SH-SY5Y (cell line): Measurements from ENCODE around the gene STARD4.

ENCODE experiments used
- GATA2 ChIP-seq: IDR thresholded peaks from 2 replicates; pipeline ENCODE4 v1.6.1; 2011; ENCODE audit warnings: mild to moderate bottlenecking, low read depth, low read length
- GATA3 ChIP-seq: IDR thresholded peaks from 2 replicates; pipeline ENCODE4 v1.6.1; 2011; ENCODE audit warnings: low read depth, mild to moderate bottlenecking, low read length, moderate library complexity

The STARD4 gene

DNA sequence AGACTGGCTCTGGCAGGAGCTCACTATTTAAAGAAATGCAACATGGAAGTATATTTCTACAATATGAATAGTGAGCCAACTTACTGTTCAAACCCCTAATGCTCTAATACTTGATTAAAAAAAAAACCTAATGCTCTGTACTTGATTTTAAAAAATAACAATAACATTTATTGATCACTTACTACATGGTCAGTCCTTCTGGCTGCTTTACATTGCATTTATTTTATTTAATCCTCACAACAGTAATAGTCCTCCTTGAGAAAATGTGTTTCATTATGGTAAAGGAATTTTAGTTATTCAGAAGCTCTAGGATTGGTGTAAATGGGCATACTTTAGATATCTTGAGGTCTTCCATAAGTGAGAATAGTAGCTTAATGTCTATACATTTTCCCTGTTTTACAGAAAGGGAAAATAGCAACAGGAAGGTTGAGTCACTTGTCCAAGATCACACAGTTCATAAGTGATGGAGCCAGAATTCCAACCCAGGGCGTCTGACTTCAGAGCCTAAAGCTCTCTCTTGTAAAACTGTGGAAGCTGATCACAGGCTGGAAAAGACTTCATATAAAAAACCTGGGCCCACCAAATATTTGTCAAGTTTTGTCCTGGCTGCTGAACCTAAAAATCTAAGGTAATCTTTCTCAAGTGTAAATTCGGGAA lies 1.0 kb downstream of the STARD4 start:
- TF ChIP-seq GATA2 (no peak), GATA3 (no peak)

DNA sequence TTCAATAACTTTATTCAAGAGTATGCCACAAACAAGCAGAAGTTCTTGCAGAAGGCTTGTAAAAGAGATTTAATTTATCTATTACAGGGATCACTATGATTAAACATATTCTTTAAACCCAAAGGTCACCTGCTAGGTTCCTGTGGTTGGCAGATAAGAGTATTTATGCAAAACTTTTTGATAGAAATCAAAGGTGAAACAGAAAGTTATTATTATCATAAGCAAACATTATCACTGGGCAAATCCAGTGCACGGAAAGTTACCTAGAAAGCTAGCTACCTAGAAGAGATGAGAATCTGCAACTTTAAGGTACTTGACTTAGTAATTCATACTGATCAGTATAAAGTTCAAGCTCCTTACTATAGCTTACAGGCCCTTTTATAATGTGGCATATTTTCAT lies 3.2 kb downstream of the STARD4 start:
- TF ChIP-seq GATA3 = no peak
- TF ChIP-seq GATA2 = no peak

DNA sequence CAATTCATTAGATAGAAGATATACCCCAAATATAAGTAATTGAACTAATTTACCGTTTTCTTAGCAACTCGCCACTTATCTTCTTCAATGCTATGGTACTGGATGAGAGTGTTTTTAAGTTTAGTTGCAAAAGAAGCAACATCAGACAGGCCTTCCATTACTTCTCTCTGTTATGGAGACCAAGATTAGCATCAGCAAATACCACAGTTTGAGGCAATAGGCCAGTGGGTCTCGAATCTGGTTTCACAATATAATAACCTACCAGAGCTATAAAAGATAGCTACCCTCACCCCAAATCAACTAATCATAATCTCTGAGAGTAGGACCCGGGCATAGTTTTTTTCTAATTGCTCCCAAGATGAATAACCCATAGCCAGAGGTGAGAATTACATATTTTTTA lies 5.1 kb downstream of the STARD4 start:
- TF ChIP-seq GATA2 (no peak), GATA3 (no peak)

DNA sequence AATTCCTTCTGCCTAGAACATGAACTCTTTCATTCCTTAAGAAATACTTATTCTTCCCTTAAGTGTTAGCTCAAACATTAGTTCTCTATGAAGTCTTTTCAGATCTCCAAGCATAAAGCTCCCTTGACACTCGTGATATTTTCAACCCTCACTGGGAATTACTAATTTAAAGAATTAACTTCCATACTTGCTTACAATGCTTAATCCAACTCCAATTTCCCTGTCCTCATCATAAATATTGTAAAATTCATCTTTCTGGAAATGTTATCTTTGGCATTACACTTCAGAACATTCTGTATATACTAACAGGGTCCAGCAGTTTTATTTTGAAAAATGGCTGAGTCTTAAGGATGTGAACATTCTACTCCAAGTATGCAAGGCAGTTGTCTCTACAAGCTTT lies 7.2 kb downstream of the STARD4 start:
- TF ChIP-seq GATA2 (no peak), GATA3 (no peak)

DNA sequence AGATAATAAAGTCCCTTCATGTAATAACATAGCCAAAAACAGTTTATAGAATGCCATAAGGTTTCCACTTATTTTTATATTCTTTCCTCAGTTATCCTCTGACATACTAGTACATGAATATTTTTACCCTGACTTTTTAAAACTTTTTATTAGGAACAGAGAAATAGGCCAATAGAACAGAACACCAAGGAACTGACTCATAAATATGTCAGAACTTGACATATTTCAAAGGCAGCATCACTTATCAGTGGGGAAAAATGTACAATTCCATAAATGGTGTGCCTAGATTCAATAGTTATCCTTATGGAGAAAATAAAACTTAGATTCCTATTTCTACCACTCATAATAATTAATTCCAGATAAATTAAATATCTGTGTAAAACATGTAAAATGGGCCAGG lies 9.4 kb downstream of the STARD4 start:
- TF ChIP-seq GATA3 = no peak
- TF ChIP-seq GATA2 = no peak

DNA sequence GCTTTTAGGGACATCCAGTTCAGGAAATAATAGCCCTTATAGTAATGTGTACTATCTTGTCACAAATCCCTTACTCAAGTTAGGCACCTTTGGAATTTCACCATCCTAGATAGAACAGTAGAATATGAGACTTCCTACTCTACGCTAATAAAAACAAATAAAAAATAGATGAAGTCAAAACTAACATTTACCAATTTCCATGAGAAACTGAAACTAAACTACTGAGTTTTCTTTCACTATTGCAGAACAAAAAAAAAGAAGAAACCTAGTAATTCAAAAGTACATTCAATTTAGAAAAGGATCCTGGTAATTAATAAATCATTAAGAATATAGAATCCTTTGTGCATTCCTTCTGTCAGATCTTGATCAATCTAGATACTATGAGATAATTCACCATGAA lies 14.0 kb downstream of the STARD4 start:
- TF ChIP-seq GATA2 = no peak
- TF ChIP-seq GATA3 = no peak

DNA sequence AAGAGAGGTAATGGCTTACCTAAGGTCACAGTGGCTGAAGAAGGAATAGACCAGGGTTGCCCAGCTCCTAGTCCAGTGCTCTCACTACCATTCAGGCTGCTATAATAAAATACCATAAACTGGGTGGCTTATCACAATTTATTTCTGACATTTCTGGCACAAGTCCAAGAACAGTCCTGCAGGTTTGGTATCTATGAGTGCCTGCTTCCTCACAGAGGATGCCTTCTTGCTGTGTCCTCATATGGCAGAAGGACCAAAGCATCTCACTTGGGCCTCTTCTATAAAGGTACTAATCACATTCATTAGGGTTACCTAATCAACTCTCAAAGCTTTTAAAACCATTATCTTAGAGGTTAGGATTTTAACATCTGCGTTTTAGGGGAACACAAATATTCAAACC lies 17.2 kb downstream of the STARD4 start:
- TF ChIP-seq GATA3 (no peak), GATA2 (no peak)

DNA sequence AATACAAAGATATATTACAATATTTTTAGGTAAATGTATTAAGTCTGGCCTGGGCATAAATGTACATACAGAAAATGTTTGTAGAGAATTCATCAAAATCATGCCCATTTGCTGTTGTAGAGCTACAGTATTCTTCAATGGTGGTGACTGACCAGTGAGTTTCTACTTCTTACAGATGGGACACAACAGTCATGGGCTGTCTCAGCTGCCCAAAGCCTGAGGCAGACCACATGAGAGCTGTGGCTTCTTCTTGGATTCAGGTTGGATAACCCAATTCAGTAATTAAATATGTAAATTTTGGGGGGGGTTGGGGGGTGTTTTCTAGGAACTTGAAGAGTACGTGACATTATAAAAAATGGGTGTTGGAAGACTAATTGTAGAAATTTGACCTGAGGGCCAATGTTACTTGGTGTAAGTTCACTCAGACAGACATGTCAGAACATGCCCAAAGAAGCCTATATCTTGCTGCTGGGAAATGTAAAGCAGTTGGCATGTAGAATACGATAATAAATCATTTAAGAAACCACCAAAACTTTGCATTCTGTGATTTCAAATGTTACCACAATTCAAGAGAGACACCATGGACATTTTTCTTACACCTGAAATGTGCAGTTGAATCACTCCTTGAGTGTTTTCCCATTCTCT lies 17.9 kb downstream of the STARD4 start:
- TF ChIP-seq GATA2 = no peak
- no peak for TF ChIP-seq GATA3

DNA sequence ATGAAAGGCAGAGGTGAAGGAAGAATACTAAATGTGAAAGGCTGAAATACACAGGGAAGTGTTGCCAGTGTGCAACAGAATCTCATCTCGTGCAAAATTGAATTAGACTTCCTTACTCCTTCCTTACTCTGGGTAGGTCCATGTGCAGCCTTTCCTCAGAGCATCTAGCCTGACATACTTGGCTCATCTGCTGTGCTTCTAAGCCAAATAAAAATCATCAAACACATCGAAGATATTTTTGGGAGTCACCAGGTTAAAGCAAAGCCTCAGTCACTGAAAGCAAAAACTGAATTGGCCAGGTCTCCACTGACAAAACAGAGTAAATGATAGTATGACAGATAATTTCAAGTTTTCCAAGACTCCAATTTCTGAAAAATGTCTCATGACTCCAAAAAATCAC lies 19.3 kb downstream of the STARD4 start:
- TF ChIP-seq GATA2 (no peak), GATA3 (no peak)

DNA sequence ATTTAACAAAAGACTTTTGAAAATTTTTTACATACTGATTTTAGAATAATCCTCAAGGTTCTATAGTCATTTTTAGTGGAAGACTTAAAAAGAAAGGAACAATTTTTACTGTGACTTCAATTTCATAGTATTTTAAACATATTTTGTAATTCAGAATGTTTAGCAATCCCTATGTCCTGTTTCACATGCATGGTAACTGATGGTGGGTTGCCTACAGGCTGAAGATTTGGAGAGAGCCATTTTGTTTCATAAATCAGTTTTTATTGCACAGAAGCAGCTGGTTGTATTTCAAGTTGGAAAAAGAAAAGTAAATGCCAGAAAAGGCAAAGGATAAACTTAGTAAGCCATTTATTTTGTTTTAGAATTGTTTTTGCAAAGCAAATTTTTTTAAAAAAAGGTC lies 24.0 kb downstream of the STARD4 start:
- no peak for TF ChIP-seq GATA3
- TF ChIP-seq GATA2 = no peak

DNA sequence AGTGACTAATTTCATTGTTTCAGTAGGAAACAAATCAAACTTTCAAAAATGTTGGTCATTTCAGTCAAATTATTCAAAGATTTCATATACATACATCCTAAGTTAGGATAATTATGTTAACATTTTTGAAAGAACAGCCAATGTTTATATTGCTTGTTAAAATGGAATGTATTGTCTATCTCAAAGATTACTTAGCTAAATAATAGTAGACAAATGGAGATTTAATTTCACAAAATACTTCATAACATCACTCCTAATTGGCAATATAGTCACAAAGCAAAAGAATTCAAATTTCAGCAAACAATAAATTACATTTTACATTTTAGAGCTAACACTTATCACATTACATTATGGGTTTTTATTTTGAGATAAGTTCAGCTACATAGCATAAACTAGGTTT lies 25.4 kb downstream of the STARD4 start:
- no peak for TF ChIP-seq GATA3
- no peak for TF ChIP-seq GATA2

DNA sequence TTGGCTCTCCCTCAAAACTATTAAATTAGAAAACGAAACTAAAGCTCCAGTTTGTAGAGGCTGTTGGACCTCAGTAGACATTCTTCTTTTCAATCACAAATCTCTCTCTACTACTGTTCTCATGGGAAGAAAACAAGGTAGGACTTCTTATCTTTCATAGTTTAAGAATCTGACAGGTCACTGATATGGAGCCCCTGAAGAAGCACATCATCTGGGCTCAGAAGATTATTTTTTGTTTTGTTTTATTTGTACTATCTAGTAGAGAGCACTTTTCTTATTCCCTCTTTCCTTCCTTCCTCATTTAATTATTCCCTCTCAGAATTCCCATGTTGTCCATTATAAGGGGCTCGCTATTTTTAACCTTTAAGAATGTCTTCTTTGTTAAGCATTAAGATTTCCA lies 26.3 kb downstream of the STARD4 start:
- TF ChIP-seq GATA2 (no peak), GATA3 (no peak)

DNA sequence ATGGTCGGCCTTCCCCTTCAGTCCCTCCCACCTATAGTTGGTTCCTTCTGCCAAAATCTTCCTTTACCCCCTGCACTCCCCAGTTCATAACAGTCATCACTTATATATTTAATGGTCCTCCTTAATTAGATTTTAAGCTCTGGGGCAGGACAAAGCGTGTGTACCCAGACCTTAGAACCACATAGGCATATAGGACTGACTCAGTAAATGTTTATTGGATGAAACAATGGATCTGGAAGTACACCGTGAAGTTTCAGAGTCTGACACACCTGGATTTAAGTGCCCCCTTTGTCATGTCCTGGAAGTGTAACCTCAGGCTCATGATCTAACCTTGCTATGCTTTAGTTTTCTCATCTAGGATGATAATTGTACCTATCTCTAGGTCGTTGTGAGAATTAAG lies 32.0 kb downstream of the STARD4 start:
- TF ChIP-seq GATA3 (no peak), GATA2 (no peak)

DNA sequence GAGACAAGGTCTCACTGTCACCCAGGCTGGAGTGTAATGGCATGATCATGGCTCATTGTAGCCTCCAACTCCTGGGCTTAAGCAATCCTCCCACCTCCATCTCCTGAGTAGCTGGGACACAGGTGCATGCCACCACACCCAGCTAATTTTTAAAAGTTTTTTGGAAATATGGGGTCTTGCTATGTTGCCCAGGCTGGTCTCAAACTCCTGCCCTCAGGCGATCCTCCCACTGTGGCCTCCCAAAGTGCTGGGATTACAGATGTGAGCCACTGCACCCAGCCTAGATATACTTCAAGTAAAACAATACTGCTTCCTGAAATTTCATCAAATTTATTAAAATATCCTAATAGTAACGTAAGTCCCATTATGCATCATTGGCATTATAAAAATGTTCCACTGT lies 33.4 kb downstream of the STARD4 start:
- TF ChIP-seq GATA3 (no peak), GATA2 (no peak)

DNA sequence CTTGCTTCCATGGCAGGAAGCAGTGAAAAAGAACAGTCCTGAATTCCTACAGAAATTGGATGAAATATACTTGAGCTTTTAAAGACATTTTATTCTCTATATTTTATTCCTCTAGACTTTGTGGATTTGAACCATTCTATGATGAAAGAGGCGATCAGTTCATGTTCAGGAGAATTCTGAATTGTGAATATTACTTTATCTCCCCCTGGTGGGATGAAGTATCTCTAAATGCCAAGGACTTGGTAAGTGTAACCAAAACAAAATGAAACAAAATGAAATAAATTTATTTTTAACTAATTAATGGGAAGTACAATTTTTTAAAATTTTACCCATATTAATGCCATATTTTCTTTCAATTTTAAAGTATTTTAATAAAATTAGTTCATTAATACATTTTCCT lies 34.1 kb downstream of the STARD4 start:
- no peak for TF ChIP-seq GATA2
- TF ChIP-seq GATA3 = no peak

DNA sequence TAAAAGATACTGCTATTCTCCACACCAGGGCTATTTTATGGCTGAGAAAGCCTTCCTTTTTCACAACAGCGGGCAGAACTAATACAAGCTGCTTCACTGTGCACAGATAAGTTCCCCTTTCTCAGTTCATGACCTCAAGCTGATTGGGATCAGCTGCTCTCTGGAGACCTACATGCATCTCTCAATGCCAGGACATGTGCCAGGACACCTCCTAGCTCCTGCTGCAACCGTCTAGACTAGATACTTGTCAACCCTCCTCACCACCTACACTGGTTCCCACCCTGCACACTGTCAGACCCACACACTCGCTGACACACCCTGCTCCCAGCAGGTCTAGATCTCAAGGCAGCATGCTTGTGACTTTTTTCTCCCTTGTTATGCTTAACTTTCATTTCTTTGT lies 39.8 kb downstream of the STARD4 start:
- peak; percentile 80 for TF ChIP-seq GATA2
- TF ChIP-seq GATA3 = no peak

DNA sequence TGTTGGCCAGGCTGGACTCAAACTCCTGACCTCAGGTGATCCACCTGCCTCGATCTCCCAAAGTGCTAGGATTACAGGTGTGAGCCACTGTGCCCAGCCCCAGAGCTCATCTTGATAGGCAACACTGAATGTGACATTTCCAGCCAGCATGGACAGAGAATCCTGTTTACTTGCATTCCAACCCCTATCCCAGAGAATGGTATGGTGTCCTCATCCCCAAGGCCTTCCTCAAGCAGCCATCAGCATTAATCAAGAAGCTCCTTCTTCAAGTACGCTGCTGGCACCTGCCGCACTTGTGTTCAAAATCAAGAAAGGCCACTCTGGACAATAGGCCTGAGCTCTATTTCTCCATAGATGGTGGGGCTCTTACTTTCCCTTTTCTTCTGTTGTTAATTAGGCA lies 40.2 kb downstream of the STARD4 start:
- no peak for TF ChIP-seq GATA2
- no peak for TF ChIP-seq GATA3
